ENCODE results near the gene IL19. TPM values are rescaled to one million over a fixed set of nuclear protein-coding genes. Genes with fewer than 3 reads are reported as not detected.

The IL19 gene
- total RNA-seq, 1 experiment from 2014 or later: not detected

DNA sequence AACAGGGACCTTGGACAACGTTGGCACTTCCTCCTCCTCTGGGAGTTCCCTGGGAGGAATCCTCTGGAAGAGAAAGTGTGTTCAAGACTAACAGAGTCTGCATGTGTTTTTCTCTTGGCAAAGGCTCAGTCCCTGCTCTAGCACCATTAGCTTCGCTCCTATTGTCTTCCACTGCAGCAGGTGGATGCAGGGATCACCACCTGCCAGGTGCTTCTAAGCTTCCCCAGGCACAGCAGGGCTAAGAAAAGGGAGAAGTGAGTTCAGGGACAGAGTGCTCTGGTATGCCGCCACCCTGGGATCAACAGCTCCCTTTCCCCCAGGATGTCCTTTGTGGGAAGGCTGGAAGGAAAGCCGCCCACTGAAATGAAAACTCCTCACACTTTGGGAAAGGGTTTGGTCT, 50.9 kb downstream of the IL19 start (continued):
- no peak for TF ChIP-seq ATF6 (CRISPR knock-in tag; IDR thresholded peaks at IDR 0.05)

DNA sequence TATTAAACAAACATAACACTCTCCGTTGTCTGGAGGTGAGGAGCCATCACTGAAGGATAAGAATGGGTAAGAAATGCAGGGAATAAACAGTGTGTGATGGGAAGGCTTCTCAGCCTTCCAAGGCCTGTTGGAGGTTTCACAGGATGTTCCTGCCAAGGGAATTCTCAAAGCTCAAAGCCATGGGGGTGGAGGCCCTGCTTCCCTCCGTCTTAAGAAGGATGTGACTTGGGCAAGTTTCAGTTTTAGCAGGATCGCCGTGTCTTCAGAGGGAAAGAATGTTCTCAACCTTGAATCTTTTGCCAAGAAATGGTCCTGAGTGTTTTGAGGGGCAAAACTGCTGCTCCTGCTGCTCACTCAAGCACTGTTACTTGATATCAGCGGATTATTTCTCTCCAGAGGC, 53.2 kb downstream of the IL19 start:
- no peak overlapping the region for H3K4me3 Mint-ChIP-seq
- H3K9me3 Mint-ChIP-seq: 0 out of 2 replicates have a peak, but pooled peaks cover 3% of the 10 kb centered on the region
- H3K36me3 Mint-ChIP-seq: no peaks in the 10 kb centered on the region
- peaks cover 5% of the 10 kb centered on the region; the same call in 1 of the 2 replicates for H3K27me3 Mint-ChIP-seq (ENCODE audit: low read depth)
- peaks cover 15% of the 10 kb centered on the region for H3K4me1 Mint-ChIP-seq
- ATAC-seq (no peak), DNase-seq (ENCODE audit: low spot score) (no peak)
- TF ChIP-seq, protein P1, sequence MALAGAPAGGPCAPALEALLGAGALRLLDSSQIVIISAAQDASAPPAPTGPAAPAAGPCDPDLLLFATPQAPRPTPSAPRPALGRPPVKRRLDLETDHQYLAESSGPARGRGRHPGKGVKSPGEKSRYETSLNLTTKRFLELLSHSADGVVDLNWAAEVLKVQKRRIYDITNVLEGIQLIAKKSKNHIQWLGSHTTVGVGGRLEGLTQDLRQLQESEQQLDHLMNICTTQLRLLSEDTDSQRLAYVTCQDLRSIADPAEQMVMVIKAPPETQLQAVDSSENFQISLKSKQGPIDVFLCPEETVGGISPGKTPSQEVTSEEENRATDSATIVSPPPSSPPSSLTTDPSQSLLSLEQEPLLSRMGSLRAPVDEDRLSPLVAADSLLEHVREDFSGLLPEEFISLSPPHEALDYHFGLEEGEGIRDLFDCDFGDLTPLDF (CRISPR knock-in tag; IDR thresholded peaks at IDR 0.05): no peak
- TF ChIP-seq NFATC4 (CRISPR knock-in tag; IDR thresholded peaks at IDR 0.05): no peak
- TF ChIP-seq ZNF121 (CRISPR knock-in tag; IDR thresholded peaks at IDR 0.05): no peak
- TF ChIP-seq ESRRA (CRISPR knock-in tag; IDR thresholded peaks at IDR 0.05; ENCODE audit: borderline replicate concordance): no peak
- TF ChIP-seq KAT7 (CRISPR knock-in tag; IDR thresholded peaks at IDR 0.05; ENCODE audit: borderline replicate concordance): no peak
- TF ChIP-seq, protein P2, sequence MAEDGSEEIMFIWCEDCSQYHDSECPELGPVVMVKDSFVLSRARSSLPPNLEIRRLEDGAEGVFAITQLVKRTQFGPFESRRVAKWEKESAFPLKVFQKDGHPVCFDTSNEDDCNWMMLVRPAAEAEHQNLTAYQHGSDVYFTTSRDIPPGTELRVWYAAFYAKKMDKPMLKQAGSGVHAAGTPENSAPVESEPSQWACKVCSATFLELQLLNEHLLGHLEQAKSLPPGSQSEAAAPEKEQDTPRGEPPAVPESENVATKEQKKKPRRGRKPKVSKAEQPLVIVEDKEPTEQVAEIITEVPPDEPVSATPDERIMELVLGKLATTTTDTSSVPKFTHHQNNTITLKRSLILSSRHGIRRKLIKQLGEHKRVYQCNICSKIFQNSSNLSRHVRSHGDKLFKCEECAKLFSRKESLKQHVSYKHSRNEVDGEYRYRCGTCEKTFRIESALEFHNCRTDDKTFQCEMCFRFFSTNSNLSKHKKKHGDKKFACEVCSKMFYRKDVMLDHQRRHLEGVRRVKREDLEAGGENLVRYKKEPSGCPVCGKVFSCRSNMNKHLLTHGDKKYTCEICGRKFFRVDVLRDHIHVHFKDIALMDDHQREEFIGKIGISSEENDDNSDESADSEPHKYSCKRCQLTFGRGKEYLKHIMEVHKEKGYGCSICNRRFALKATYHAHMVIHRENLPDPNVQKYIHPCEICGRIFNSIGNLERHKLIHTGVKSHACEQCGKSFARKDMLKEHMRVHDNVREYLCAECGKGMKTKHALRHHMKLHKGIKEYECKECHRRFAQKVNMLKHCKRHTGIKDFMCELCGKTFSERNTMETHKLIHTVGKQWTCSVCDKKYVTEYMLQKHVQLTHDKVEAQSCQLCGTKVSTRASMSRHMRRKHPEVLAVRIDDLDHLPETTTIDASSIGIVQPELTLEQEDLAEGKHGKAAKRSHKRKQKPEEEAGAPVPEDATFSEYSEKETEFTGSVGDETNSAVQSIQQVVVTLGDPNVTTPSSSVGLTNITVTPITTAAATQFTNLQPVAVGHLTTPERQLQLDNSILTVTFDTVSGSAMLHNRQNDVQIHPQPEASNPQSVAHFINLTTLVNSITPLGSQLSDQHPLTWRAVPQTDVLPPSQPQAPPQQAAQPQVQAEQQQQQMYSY (CRISPR knock-in tag; IDR thresholded peaks at IDR 0.05): no peak
- no peak for TF ChIP-seq ZMAT4 (CRISPR knock-in tag; IDR thresholded peaks at IDR 0.05)
- no peak for TF ChIP-seq SOX15 (CRISPR knock-in tag; IDR thresholded peaks at IDR 0.05)
- TF ChIP-seq JUN (CRISPR knock-in tag; IDR thresholded peaks at IDR 0.05): no peak
- no peak for TF ChIP-seq RELA (CRISPR knock-in tag; IDR thresholded peaks at IDR 0.05; ENCODE audit: borderline replicate concordance)
- no peak for TF ChIP-seq ELF4 (CRISPR knock-in tag; IDR thresholded peaks at IDR 0.05; ENCODE audit: low read depth)
- TF ChIP-seq MXD4 (CRISPR knock-in tag; IDR thresholded peaks at IDR 0.05; ENCODE audit: borderline replicate concordance): no peak
- no peak for TF ChIP-seq NR1H2 (CRISPR knock-in tag; IDR thresholded peaks at IDR 0.05)
- POLR2A ChIA-PET: no interaction called here
- CTCF ChIA-PET: interaction anchor here (1.1 kb wide), 1 partner anchor 89 kb away, joined by 3 read pairs; no protein-coding TSS in a partner anchor
- no peak overlapping the region for H3K27ac Mint-ChIP-seq

DNA sequence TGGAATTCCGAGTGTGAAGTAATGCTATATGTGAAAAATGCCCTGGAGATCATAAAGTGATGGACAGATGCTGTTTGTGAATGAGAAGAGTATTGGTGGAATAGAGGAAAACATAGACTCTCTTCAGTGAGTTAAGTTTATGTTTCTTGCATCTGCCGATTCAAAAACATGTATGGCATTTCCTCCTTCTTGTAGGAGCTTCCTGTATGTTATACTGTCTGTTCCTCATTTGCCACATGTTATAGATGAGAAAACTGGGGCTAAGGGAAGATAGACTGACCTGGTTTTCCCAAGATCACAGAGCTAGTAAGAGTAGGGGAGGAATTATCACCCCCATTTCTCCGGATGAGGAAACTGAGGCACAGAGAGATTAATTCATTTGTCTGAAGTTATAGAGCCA, 53.8 kb downstream of the IL19 start:
- 0 out of 2 replicates have a peak, but pooled peaks cover 3% of the 10 kb centered on the region for H3K9me3 Mint-ChIP-seq
- CTCF ChIA-PET: interaction anchor here (1.1 kb wide), 1 partner anchor 90 kb away, joined by 3 read pairs; no protein-coding TSS in a partner anchor
- peaks cover 5% of the 10 kb centered on the region; the same call in 1 of the 2 replicates for H3K27me3 Mint-ChIP-seq (ENCODE audit: low read depth)
- no peak overlapping the region for H3K27ac Mint-ChIP-seq
- POLR2A ChIA-PET: no interaction called here
- H3K36me3 Mint-ChIP-seq: no peaks in the 10 kb centered on the region
- ATAC-seq: no peak
- H3K4me1 Mint-ChIP-seq: peaks cover 19% of the 10 kb centered on the region
- no peak for DNase-seq (ENCODE audit: low spot score)
- no peak overlapping the region for H3K4me3 Mint-ChIP-seq
- TF ChIP-seq, protein P2 (CRISPR knock-in tag; IDR thresholded peaks at IDR 0.05): no peak
- TF ChIP-seq ETV6 (CRISPR knock-in tag; IDR thresholded peaks at IDR 0.05) (no peak), HMGA2 (CRISPR knock-in tag; IDR thresholded peaks at IDR 0.05) (no peak), ZNF263 (CRISPR knock-in tag; IDR thresholded peaks at IDR 0.05; ENCODE audit: low read depth) (no peak), TEAD4 (CRISPR knock-in tag; IDR thresholded peaks at IDR 0.05) (no peak), JUN (CRISPR knock-in tag; IDR thresholded peaks at IDR 0.05) (no peak), NR1H2 (CRISPR knock-in tag; IDR thresholded peaks at IDR 0.05) (no peak), MYBL2 (CRISPR knock-in tag; IDR thresholded peaks at IDR 0.05) (no peak), ZNF416 (CRISPR knock-in tag; IDR thresholded peaks at IDR 0.05) (no peak)
- TF ChIP-seq, protein P3, sequence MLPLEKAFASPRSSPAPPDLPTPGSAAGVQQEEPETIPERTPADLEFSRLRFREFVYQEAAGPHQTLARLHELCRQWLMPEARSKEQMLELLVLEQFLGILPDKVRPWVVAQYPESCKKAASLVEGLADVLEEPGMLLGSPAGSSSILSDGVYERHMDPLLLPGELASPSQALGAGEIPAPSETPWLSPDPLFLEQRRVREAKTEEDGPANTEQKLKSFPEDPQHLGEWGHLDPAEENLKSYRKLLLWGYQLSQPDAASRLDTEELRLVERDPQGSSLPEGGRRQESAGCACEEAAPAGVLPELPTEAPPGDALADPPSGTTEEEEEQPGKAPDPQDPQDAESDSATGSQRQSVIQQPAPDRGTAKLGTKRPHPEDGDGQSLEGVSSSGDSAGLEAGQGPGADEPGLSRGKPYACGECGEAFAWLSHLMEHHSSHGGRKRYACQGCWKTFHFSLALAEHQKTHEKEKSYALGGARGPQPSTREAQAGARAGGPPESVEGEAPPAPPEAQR (CRISPR knock-in tag; IDR thresholded peaks at IDR 0.05): no peak

All from WTC11 (cell line).